Measurements from ENCODE around the gene OGA. TPM values are rescaled to one million over a fixed set of nuclear protein-coding genes. Genes with fewer than 3 reads are reported as not detected.

The OGA gene
- polyA plus RNA-seq, 1 experiment = 25.6 TPM

GRCh38 chr10:101828766-101829551 lies 10.7 kb upstream of the OGA start:
- Histone ChIP-seq H3K27me3 (ENCODE audit: control insufficient read depth, insufficient read depth, low read length) (no peaks in the 10 kb centered on the region), H3K36me3 (ENCODE audit: control insufficient read depth, insufficient read depth, low read length) (peaks cover 3% of the 10 kb centered on the region), H3K4me3 (ENCODE audit: low read depth, low read length) (0 out of 2 replicates have a peak overlapping the region, but pooled peaks have one; percentile 5)
- ChIA-PET CTCF (interaction anchor here (6.2 kb wide), 1 partner anchor 12 kb away, joined by 23 read pairs; no protein-coding TSS in a partner anchor), POLR2A (interaction anchor here (0.6 to 1.2 kb wide), 2 partner anchors 10 to 321 kb away, joined by 11 read pairs; no protein-coding TSS in a partner anchor)
- no peak for TF ChIP-seq CTCF (IDR thresholded peaks at IDR 0.05; ENCODE audit: insufficient read depth, low read depth, low read length)
- DNase-seq (ENCODE audit: low read depth) = no peak

- TF ChIP-seq CTCF (IDR thresholded peaks at IDR 0.05; ENCODE audit: insufficient read depth, low read depth, low read length) = no peak
- no peak for DNase-seq (ENCODE audit: low read depth)
- ChIA-PET CTCF (interaction anchor here (2.1 to 6.2 kb wide), 2 partner anchors 8 to 13 kb away, joined by 6 to 23 read pairs; no protein-coding TSS in a partner anchor), POLR2A (no interaction called here)
- Histone ChIP-seq H3K4me3 (ENCODE audit: low read depth, low read length) (no peak overlapping the region), H3K27me3 (ENCODE audit: control insufficient read depth, insufficient read depth, low read length) (no peaks in the 10 kb centered on the region), H3K36me3 (ENCODE audit: control insufficient read depth, insufficient read depth, low read length) (peaks cover 3% of the 10 kb centered on the region)
These were observed 9.8 kb upstream of the OGA start for GRCh38 chr10:101827919-101828600.

GRCh38 chr10:101826852-101827434 lies 8.7 kb upstream of the OGA start:
- ChIA-PET CTCF (interaction anchor here (0.6 to 6.2 kb wide), 3 partner anchors 9 to 613 kb away, joined by 3 to 23 read pairs (median 6); no protein-coding TSS in a partner anchor), POLR2A (no interaction called here)
- DNase-seq (ENCODE audit: low read depth) = no peak

GRCh38 chr10:101824736-101825135 lies 6.5 kb upstream of the OGA start:
- no peak for TF ChIP-seq CTCF (IDR thresholded peaks at IDR 0.05; ENCODE audit: insufficient read depth, low read depth, low read length)
- Histone ChIP-seq H3K36me3 (ENCODE audit: control insufficient read depth, insufficient read depth, low read length) (peaks cover 3% of the 10 kb centered on the region), H3K4me3 (ENCODE audit: low read depth, low read length) (no peak overlapping the region), H3K27me3 (ENCODE audit: control insufficient read depth, insufficient read depth, low read length) (no peaks in the 10 kb centered on the region)
- ChIA-PET POLR2A (no interaction called here), CTCF (no interaction called here)
- no peak for DNase-seq (ENCODE audit: low read depth)

More at GRCh38 chr10:101826852-101827434, 8.7 kb upstream of the OGA start:
- TF ChIP-seq CTCF (IDR thresholded peaks at IDR 0.05; ENCODE audit: insufficient read depth, low read depth, low read length) = no peak
- Histone ChIP-seq H3K27me3 (ENCODE audit: control insufficient read depth, insufficient read depth, low read length) (no peaks in the 10 kb centered on the region), H3K4me3 (ENCODE audit: low read depth, low read length) (no peak overlapping the region), H3K36me3 (ENCODE audit: control insufficient read depth, insufficient read depth, low read length) (peaks cover 3% of the 10 kb centered on the region)

All from BJ (cell line).